ENCODE data around the gene ATP2B1. TPM values are rescaled to one million over a fixed set of nuclear protein-coding genes. Genes with fewer than 3 reads are reported as not detected.

The ATP2B1 gene
- polyA plus RNA-seq, 1 donor, result 88.1 TPM

GRCh38 chr12:89655841-89656240 is 52.8 kb downstream of the ATP2B1 start:
- no peak for DNase-seq

DNA sequence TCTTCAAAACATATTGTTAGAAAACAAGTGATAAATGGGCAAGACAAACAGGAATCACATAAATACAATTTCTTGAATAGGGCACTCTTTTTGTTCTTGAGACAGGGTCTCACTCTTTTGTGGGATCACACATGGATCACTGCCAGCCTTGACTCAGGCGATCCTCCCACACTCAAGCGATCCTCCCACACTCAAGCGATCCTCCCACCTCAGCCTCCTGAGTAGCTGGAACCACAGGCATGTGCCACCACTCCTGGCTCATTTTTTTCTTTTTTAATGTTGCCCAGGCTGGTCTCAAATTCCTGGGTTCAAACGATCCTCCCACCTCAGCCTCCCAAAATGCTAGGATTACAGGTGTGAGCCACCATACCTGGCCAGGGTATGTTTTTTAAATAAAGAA is 57.4 kb downstream of the ATP2B1 start:
- no peak for DNase-seq

DNA sequence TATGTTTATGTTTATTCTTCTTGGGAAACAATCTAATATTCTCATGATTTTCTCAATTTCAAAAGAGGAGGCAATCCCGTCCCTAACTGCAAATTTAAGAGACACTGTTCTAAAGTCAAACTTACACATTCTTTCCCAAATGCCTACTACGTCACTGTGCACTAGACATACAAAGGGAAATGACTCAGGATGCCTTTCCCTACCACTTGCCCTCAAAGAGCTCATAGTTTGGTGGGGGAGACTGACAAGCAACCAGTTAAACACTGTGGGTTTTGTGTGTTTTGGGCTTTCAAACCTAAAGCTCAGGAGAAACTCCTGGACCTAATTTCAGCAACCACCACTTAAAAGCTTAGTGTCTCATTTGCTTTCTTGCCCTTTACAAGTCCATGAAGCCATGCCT is 58.4 kb downstream of the ATP2B1 start:
- DNase-seq, result no peak

GRCh38 chr12:89649820-89650219 is 58.8 kb downstream of the ATP2B1 start:
- DNase-seq, result no peak

GRCh38 chr12:89649139-89649538 is 59.5 kb downstream of the ATP2B1 start:
- DNase-seq, result no peak

GRCh38 chr12:89648211-89648930 is 60.3 kb downstream of the ATP2B1 start:
- DNase-seq, result no peak

DNA sequence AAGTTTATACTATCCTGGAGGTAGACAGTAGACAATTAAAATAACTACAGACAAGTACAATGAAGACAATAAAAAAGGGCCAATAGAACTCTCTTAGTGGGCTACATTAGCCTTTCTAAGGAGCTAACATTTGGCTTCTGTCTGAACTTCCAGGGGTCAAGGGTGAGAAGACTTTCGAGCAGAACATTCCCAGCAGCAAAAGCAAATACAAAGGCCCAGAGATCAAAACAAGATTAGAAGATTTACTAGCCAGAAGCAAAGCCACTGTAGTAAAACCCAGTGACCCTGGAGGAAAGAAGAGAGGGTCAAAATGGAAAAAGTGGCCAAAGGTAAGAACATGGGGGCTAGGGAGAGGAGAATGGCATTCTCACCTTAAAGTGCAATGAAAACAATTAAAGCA is 63.2 kb downstream of the ATP2B1 start:
- no peak for DNase-seq

GRCh38 chr12:89642959-89643358 is 65.7 kb downstream of the ATP2B1 start:
- no peak for DNase-seq

- no peak for DNase-seq
Measured at GRCh38 chr12:89636776-89637160, 71.9 kb downstream of the ATP2B1 start.

DNA sequence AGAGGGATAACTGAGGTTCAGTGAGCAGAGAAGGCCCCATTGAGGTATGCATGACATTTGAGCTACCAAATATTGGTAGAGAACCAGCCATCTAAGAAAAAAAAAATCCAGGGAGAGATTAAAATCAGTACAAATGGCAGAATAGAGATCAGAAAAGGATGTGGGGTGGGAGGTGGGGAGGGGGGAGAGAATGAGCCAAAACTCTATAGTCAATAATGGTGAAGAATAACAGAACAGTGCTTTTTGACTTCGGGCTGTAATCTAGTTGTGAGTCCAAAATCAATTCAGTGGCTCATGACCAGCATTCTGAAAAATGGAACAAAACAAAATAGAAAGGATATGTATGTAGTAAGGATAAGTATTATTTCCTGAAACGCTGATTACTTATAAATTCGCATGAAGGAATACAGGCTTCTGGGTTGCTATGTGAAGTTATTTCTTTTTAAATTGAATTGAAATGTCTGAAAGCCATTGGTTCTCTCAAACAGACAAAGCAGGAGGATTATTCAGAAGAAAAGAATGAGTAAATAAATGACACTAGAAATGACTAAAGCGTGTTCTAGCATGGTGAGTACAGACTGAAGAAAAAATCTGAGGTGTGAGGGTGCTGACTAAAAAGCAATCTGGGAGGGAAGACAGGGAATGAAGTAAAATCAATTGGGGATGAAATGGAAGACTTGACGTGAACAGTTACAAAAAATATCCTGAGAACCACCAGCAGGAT is 72.4 kb downstream of the ATP2B1 start:
- DNase-seq, result no peak

- no peak for DNase-seq
Measured at GRCh38 chr12:89634508-89634907, 74.1 kb downstream of the ATP2B1 start.

DNA sequence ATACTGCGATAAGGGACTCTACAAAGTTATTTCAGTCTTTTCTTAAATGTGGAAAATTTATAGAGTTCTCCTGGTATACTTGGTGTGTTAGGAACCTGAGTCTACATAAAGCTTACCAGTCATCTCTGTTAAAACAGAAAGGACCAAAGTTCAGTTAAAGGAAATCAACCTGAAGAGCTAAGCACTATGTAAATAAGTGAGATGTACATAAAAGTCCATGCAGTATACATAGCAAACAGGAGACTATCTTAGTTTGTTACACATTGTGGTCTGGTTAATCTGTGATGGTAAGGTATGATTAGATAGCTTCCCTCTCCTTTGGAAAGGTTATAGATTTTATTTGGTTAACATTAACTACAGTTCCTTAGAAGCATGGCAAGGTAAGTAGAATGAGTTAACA is 75.9 kb downstream of the ATP2B1 start:
- DNase-seq, result no peak

DNA sequence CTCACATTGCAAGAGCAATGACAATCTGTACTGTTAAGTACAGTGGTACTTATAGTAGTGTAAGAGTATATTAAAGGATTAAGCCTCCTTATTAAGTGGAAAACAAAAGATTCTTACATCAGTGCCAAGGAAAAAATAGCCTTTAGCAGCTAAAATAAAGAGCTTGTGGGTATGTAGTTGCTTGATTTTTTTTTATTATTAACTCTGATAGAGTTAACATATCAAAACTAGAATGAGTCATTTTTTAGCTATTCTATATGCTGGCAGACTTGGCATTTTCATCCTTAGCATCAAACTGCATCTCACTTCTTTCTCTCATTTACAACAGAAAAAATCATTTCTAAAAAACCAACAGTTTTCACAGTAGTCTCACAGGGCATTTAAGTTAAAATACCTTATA is 86.5 kb downstream of the ATP2B1 start:
- no peak for DNase-seq

DNA sequence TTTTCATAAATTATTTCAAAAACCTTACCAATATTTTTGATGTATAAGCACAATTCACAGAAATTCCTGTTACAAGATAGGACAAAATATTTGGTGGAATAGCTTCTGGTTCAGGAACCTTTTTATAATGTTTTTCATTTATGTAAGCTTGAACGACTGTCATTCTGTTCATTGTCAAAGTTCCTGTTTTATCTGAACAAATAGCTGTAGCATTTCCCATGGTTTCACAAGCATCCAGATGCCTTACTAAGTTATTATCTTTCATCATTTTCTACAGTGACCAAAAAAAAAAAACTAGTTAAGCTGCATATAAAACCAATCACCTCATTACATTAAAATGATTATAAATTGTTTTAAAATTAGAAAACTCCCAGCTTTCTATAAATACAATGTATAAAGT is 87.1 kb downstream of the ATP2B1 start:
- no peak for DNase-seq

- no peak for DNase-seq
Measured at GRCh38 chr12:89619764-89620163, 88.9 kb downstream of the ATP2B1 start.

DNA sequence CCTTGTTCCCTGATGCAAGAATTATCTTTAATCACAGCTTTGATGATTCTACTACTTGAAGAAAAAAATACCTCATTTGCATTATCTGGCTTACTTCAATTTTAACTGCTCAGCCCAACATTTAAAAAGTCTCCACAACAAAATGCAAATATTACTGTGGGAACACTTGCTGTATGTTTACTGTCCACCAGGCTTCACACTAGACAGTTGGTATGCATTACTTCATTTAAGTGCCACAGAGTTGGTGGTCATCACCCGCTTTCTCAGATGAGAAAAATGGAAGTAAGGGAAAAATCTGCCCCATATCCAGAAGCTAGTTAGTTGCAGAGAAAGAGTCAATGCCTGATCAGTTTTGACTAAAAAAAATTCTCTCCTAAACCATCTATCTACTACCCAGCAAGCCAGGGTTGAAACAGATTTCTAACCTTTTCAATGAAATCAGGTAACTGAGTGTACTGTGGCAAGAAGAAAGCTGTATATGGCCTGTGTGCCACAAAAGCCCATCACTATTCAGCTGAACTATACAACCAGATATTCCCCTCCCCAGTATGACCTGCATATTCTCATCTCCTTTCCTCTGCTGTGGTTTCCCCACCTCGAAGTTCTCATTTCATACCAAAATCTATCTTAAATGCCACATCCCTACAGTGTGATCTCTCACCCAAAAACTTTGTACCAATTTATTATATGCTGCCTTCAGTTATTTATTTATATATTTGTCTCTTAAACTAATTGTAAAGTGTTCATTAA is 90.3 kb downstream of the ATP2B1 start:
- DNase-seq, result no peak

GRCh38 chr12:89610366-89610765 is 98.3 kb downstream of the ATP2B1 start:
- DNase-seq, result no peak

DNA sequence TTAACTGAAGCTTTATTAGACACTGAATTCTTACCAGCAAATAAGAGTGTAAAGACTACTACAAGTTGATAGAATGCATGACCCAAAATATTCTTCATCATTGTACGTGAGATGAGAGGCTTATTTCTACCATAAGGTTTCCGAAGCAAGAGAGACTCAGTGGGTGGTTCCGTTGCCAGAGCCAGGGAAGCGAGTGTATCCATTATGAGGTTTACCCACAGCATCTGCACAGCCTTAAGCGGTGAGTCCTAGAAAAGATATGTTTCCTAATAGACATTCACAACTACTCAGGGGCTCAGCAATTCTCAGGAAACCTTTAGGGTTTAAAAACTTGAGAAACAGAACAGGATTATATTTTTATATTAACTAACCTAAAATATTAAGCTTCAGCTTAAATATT is 105.0 kb downstream of the ATP2B1 start:
- no peak for DNase-seq

DNA sequence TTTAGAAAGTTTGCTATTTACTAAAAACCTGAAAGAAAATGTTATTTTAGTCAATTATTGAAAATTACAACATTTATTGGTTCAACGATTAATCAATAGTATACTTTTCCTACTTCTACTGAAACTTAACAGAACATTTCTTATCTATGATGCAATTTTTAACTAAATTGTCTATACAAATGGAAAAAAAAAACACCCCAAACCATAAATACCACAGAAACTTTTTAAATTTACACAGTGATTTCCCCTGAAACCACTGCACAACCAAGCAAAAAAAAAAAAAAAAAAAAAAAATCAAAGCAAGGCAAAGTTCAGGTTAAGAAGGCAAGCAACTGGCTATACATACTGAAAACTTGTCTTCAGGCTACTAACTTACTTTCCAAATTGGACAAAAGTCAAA is 110.9 kb downstream of the ATP2B1 start:
- DNase-seq, result no peak

GRCh38 chr12:89597210-89597609 is 111.4 kb downstream of the ATP2B1 start:
- no peak for DNase-seq

- DNase-seq, result no peak
Measured at GRCh38 chr12:89593873-89594272, 114.8 kb downstream of the ATP2B1 start.

- DNase-seq, result no peak
Measured at GRCh38 chr12:89593233-89593632, 115.4 kb downstream of the ATP2B1 start.

GRCh38 chr12:89589753-89590152 is 118.9 kb downstream of the ATP2B1 start:
- DNase-seq, result no peak

DNA sequence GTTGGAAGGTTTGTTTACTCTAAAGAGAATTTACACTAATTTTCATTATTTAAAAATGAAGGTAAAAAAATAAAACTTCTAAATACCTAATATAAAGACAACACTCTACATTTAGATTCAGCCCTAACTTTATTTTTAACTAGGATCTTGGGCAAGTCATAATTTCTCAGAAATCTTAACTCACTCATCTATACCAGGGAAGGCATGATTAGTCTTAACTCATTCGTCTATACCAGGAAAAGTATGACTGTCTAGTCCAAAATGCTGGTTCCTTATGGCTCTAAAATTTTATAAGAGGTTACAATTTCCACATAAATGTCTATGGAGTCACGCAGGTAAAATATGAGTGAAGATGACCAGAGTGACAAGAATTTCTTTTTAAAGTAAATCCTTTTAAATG is 130.1 kb downstream of the ATP2B1 start:
- no peak for DNase-seq

Data from hindlimb muscle (tissue), 1 donor.